SK-N-SH (cell line): ENCODE results near the gene NEK6. TPM values are rescaled to one million over a fixed set of nuclear protein-coding genes. Genes with fewer than 3 reads are reported as not detected.
"Not testable (repeated sequence)": the region's sequence is repeated elsewhere in the genome, so short reads cannot be mapped to it uniquely, and the experiment has no call there.

Experiments used
- CTCF ChIA-PET: fragments of 300-600, 350-600 bp; formaldehyde crosslinking; extraction: SDS; loops from one replicate; lab custom pipeline; 2021; lab: Yijun Ruan, JAX
- POLR2A ChIA-PET: fragments of 350-600 bp; sonication (Branson Sonifier 250); formaldehyde crosslinking; extraction: SDS; loops from one replicate; lab custom pipeline; 2020; ENCODE audit warnings: antibody characterized with exemption, inconsistent platforms; lab: Yijun Ruan, JAX
- DNase-seq: peaks from one replicate; pipeline ENCODE4 v3.0.0; 2012
- H2AFZ ChIP-seq: fragments of 200-600 bp; sonication (generic); 2 replicates; pipeline ENCODE4 v1.8.1; 2016; ENCODE audit warnings: antibody characterized with exemption, mild to moderate bottlenecking, low read depth
- H3F3A ChIP-seq: fragments of 200-600 bp; sonication (generic); replicated peaks from 2 replicates; pipeline ENCODE3; 2016; ENCODE audit warnings: antibody characterized with exemption, mild to moderate bottlenecking; ENCODE audit not compliant: insufficient read depth
- H3K27ac ChIP-seq, 2 experiments: fragments of 200-500 bp in 1 of 2; fragments of 200-600 bp in 1 of 2; sonication (Bioruptor generic) in 1 of 2; sonication (generic), shearing (Covaris generic) in 1 of 2; 2 replicates each; pipeline versions ENCODE4 v1.5.1 to v1.6.1; 2014 to 2016; ENCODE audit warnings: low read depth in 2 of 2, inconsistent platforms in 1 of 2, low read length in 1 of 2, mild to moderate bottlenecking in 1 of 2, mixed read lengths in 1 of 2
- H3K27me3 ChIP-seq: fragments of 200-600 bp; sonication (generic), shearing (Covaris generic); 2 replicates; pipeline ENCODE4 v1.6.1; 2016; ENCODE audit warnings: mixed run types; ENCODE audit not compliant: insufficient read depth
- H3K36me3 ChIP-seq, 2 experiments: fragments of 200-500 bp in 1 of 2; fragments of 200-600 bp in 1 of 2; sonication (Bioruptor generic) in 1 of 2; sonication (generic) in 1 of 2; replicated peaks in 1 of 2; 2 replicates each; pipeline versions ENCODE3 to v1.5.1; 2014 to 2016; ENCODE audit warnings: low read length in 1 of 2, mild to moderate bottlenecking in 1 of 2; ENCODE audit not compliant: insufficient read depth in 2 of 2, control insufficient read depth in 1 of 2
- H3K4me1 ChIP-seq, 2 experiments: fragments of 200-500 bp in 1 of 2; fragments of 200-600 bp in 1 of 2; sonication (Bioruptor generic) in 1 of 2; sonication (generic), shearing (Covaris generic) in 1 of 2; 2 replicates each; pipeline versions ENCODE4 v1.5.1 to v1.6.1; 2014 to 2016; ENCODE audit warnings: low read depth in 1 of 2, low read length in 1 of 2, mixed run types in 1 of 2; ENCODE audit not compliant: insufficient read depth in 2 of 2, control insufficient read depth in 1 of 2
- H3K4me2 ChIP-seq: fragments of 200-600 bp; sonication (generic), shearing (Covaris generic); 2 replicates; pipeline ENCODE4 v1.6.1; 2017; ENCODE audit warnings: mixed run types
- H3K4me3 ChIP-seq, 2 experiments: fragments of 200-500 bp in 1 of 2; fragments of 200-600 bp in 1 of 2; sonication (Bioruptor generic) in 1 of 2; sonication (generic), shearing (Covaris generic) in 1 of 2; 2 replicates each; pipeline versions ENCODE4 v1.5.1 to v1.8.1; 2014 to 2016; ENCODE audit warnings: low read depth in 2 of 2, inconsistent platforms in 1 of 2, low read length in 1 of 2, mild to moderate bottlenecking in 1 of 2, mixed read lengths in 1 of 2, moderate library complexity in 1 of 2
- H3K79me2 ChIP-seq: fragments of 200-600 bp; sonication (generic); 2 replicates; pipeline ENCODE4 v1.8.1; 2017; ENCODE audit warnings: mild to moderate bottlenecking; ENCODE audit not compliant: insufficient read depth
- H3K9ac ChIP-seq: fragments of 200-600 bp; sonication (generic); 2 replicates; pipeline ENCODE4 v1.6.1; 2017; ENCODE audit warnings: mixed run types
- H3K9me2 ChIP-seq: fragments of 200-600 bp; sonication (generic); 2 replicates; pipeline ENCODE4 v1.6.1; 2017; ENCODE audit warnings: mixed run types
- H3K9me3 ChIP-seq: fragments of 200-600 bp; sonication (generic); 2 replicates; pipeline ENCODE4 v1.6.1; 2017; ENCODE audit warnings: mixed run types, mild to moderate bottlenecking, moderate library complexity
- H4K20me1 ChIP-seq: fragments of 200-600 bp; sonication (generic); 2 replicates; pipeline ENCODE4 v1.6.1; 2017; ENCODE audit warnings: mild to moderate bottlenecking, mixed run types; ENCODE audit not compliant: insufficient read depth
- EZH2phosphoT487 ChIP-seq: fragments of 200-600 bp; sonication (generic); IDR thresholded peaks from 2 replicates; pipeline ENCODE4 v1.6.1; 2017; ENCODE audit warnings: low read depth, mixed run types, mild to moderate bottlenecking, antibody characterized with exemption, moderate library complexity, borderline replicate concordance
- FOSL2 ChIP-seq: IDR thresholded peaks from 2 replicates; pipeline ENCODE4 v1.4.0; 2012; ENCODE audit warnings: low read depth, mild to moderate bottlenecking, moderate library complexity, borderline replicate concordance
- FOXJ3 ChIP-seq: sonication (generic); formaldehyde crosslinking; IDR thresholded peaks from 2 replicates; pipeline ENCODE4 v1.5.1; 2020; ENCODE audit warnings: mild to moderate bottlenecking, missing genetic modification reagents
- FOXM1 ChIP-seq: IDR thresholded peaks from 2 replicates; pipeline ENCODE4 v1.4.0; 2012; ENCODE audit warnings: low read depth, mild to moderate bottlenecking
- GATA2 ChIP-seq: sonication (generic); formaldehyde crosslinking; IDR thresholded peaks from 2 replicates; pipeline ENCODE4 v1.5.0; 2020; ENCODE audit warnings: mild to moderate bottlenecking, missing genetic modification reagents
- MXI1 ChIP-seq: IDR thresholded peaks from 2 replicates; pipeline ENCODE4 v1.6.1; 2012; ENCODE audit warnings: mild to moderate bottlenecking, low read depth, low read length, improper control_type of control experiment
- NFIC ChIP-seq: IDR thresholded peaks from 2 replicates; pipeline ENCODE4 v1.4.0; 2012; ENCODE audit warnings: borderline replicate concordance
- REST ChIP-seq: IDR thresholded peaks from 2 replicates; pipeline ENCODE4 v1.6.1; 2012; ENCODE audit warnings: mild to moderate bottlenecking, low read depth, low read length, moderate library complexity
- RFX5 ChIP-seq: IDR thresholded peaks from 2 replicates; pipeline ENCODE4 v1.6.1; 2012; ENCODE audit warnings: mild to moderate bottlenecking, improper control_type of control experiment, low read length
- RXRA ChIP-seq: IDR thresholded peaks from 2 replicates; pipeline ENCODE4 v1.4.0; 2012; ENCODE audit warnings: low read depth, mild to moderate bottlenecking, borderline replicate concordance
- SIN3A ChIP-seq: IDR thresholded peaks from 2 replicates; pipeline ENCODE4 v1.6.1; 2012; ENCODE audit warnings: low read depth, mild to moderate bottlenecking, low read length, moderate library complexity, borderline replicate concordance
- TEAD4 ChIP-seq: IDR thresholded peaks from 2 replicates; pipeline ENCODE4 v1.4.0; 2012; ENCODE audit warnings: mild to moderate bottlenecking, borderline replicate concordance; ENCODE audit not compliant: insufficient read depth
- ZBTB33 ChIP-seq: IDR thresholded peaks from 2 replicates; pipeline ENCODE4 v1.4.0; 2012; ENCODE audit warnings: low read depth, borderline replicate concordance
- WGBS: methylation state at CpG from one replicate; pipeline ENCODE4 v1.1.6; 2017; ENCODE audit warnings: low lambda C conversion rate; 5-methylcytosine and 5-hydroxymethylcytosine counted together
- polyA plus RNA-seq, 3 experiments: library from polyadenylated mRNA; depleted of rRNA; stranded (reverse); fragments of >200 nt; gene quantifications; 2 replicates each; pipeline ENCODE4 v1.2.3, GENCODE V29; 2012

The NEK6 gene
- polyA plus RNA-seq, 1 of the 3 experiments (the other 2 are of a cell fraction) = 89.8 TPM

- CTCF ChIA-PET = interaction anchor here (1.2 kb wide), 1 partner anchor 116 kb away, joined by 3 read pairs; no protein-coding TSS in a partner anchor
- Histone ChIP-seq H2AFZ (no peak overlapping the region), H3K9me2 (no peaks in the 10 kb centered on the region), H3K27me3 (no peaks in the 10 kb centered on the region; the same call in 1 of the 2 replicates), H3K79me2 (no peaks in the 10 kb centered on the region), H3K36me3 (no peaks in the 10 kb centered on the region), H3K4me2 (no peak overlapping the region), H3K9ac (no peak overlapping the region), H3F3A (no peaks in the 10 kb centered on the region), H4K20me1 (no peaks in the 10 kb centered on the region), H3K9me3 (no peaks in the 10 kb centered on the region), H3K27ac (no peak overlapping the region), H3K4me1 (no peaks in the 10 kb centered on the region), H3K4me3 (no peak overlapping the region)
- TF ChIP-seq GATA2 (CRISPR knock-in tag) = no peak
- no peak for TF ChIP-seq SIN3A
- no peak for TF ChIP-seq ZBTB33
- no peak for TF ChIP-seq EZH2phosphoT487
- no peak for TF ChIP-seq REST
- TF ChIP-seq RFX5 = no peak
- TF ChIP-seq TEAD4 = no peak
- no peak for TF ChIP-seq RXRA
- no peak for TF ChIP-seq FOXM1
- TF ChIP-seq FOXJ3 (CRISPR knock-in tag) = no peak
- no peak for TF ChIP-seq FOSL2
- no peak for TF ChIP-seq MXI1
- no peak for TF ChIP-seq NFIC
- DNase-seq = no peak
- POLR2A ChIA-PET = no interaction called here
- WGBS = 78% methylated on average over 23 of the region's 24 CpGs
Observed at GRCh38 chr9:124242331-124243194, 15.2 kb upstream of the NEK6 start.

- H4K20me1 ChIP-seq, H3K9ac ChIP-seq, H3K9me3 ChIP-seq, H3K9me2 ChIP-seq, POLR2A ChIA-PET, H3F3A ChIP-seq, H3K27ac ChIP-seq, H3K4me3 ChIP-seq, H3K4me2 ChIP-seq, H3K27me3 ChIP-seq, H3K79me2 ChIP-seq, H2AFZ ChIP-seq, DNase-seq, H3K36me3 ChIP-seq: not testable (repeated sequence)
- peaks cover 3 to 12% of the 10 kb centered on the region in 2 experiments; a peak in 2 of 4 replicates for H3K4me1 ChIP-seq
- CTCF ChIA-PET = interaction anchor here (0.9 to 1.0 kb wide), 2 partner anchors 57 to 120 kb away, joined by 3 to 4 read pairs; no protein-coding TSS in a partner anchor
- 98% methylated on average over 5 of the region's 5 CpGs for WGBS
Observed at GRCh38 chr9:124247393-124247792, 10.4 kb upstream of the NEK6 start.
